H9 (cell line): ENCODE data around the gene SORCS2. TPM values are rescaled to one million over a fixed set of nuclear protein-coding genes. Genes with fewer than 3 reads are reported as not detected.

ENCODE experiments used
- DNase-seq: peaks from one replicate; pipeline ENCODE4 v3.0.0-alpha.2; 2017
- H2AFZ ChIP-seq: one replicate; pipeline ENCODE4 v1.6.1; 2013; ENCODE audit warnings: mild to moderate bottlenecking, low read length, control low read depth, moderate library complexity
- H2AK5ac ChIP-seq: 2 replicates; pipeline ENCODE4 v1.6.1; 2013; ENCODE audit warnings: low read length, control low read depth, mixed read lengths; ENCODE audit not compliant: insufficient read length
- H2BK120ac ChIP-seq: one replicate; pipeline ENCODE4 v1.6.1; 2013; ENCODE audit warnings: low read depth, mild to moderate bottlenecking, low read length, control low read depth, inconsistent platforms; ENCODE audit not compliant: poor library complexity, severe bottlenecking
- H2BK12ac ChIP-seq: 2 replicates; pipeline ENCODE4 v1.6.1; 2013; ENCODE audit warnings: low read length, control low read depth, mixed read lengths, low read depth; ENCODE audit not compliant: insufficient read length
- H2BK15ac ChIP-seq: 2 replicates; pipeline ENCODE4 v1.6.1; 2013; ENCODE audit warnings: low read depth, low read length, control low read depth
- H2BK20ac ChIP-seq: one replicate; pipeline ENCODE4 v1.6.1; 2013; ENCODE audit warnings: low read depth, mild to moderate bottlenecking, low read length, control low read depth, inconsistent platforms; ENCODE audit not compliant: poor library complexity, severe bottlenecking
- H2BK5ac ChIP-seq: 2 replicates; pipeline ENCODE4 v1.6.1; 2013; ENCODE audit warnings: low read length, control low read depth, mixed read lengths; ENCODE audit not compliant: insufficient read length
- H3K14ac ChIP-seq: 2 replicates; pipeline ENCODE4 v1.6.1; 2013; ENCODE audit warnings: low read length, control low read depth; ENCODE audit not compliant: insufficient read depth
- H3K18ac ChIP-seq: 2 replicates; pipeline ENCODE4 v1.6.1; 2013; ENCODE audit warnings: low read depth, mild to moderate bottlenecking, mixed read lengths, low read length, control low read depth; ENCODE audit not compliant: insufficient read length
- H3K23ac ChIP-seq: 2 replicates; pipeline ENCODE4 v1.6.1; 2013; ENCODE audit warnings: low read length, control low read depth, mixed read lengths, low read depth; ENCODE audit not compliant: insufficient read length
- H3K23me2 ChIP-seq: 2 replicates; pipeline ENCODE4 v1.6.1; 2013; ENCODE audit warnings: low read depth, mild to moderate bottlenecking, mixed read lengths, low read length, control low read depth; ENCODE audit not compliant: insufficient read length, poor library complexity, severe bottlenecking
- H3K27ac ChIP-seq: 2 replicates; pipeline ENCODE4 v1.5.1; 2013; ENCODE audit warnings: low read length, control low read depth, mixed read lengths, low read depth; ENCODE audit not compliant: insufficient read length
- H3K27me3 ChIP-seq: 2 replicates; pipeline ENCODE4 v1.6.1; 2013; ENCODE audit warnings: low read length, control low read depth, inconsistent platforms; ENCODE audit not compliant: insufficient read depth
- H3K4ac ChIP-seq: 2 replicates; pipeline ENCODE4 v1.6.1; 2013; ENCODE audit warnings: low read depth, mild to moderate bottlenecking, control low read depth, inconsistent platforms, low read length, moderate library complexity
- H3K4me1 ChIP-seq: 2 replicates; pipeline ENCODE4 v1.6.1; 2013; ENCODE audit warnings: low read length, control low read depth, inconsistent platforms; ENCODE audit not compliant: insufficient read depth
- H3K4me2 ChIP-seq: 2 replicates; pipeline ENCODE4 v1.6.1; 2013; ENCODE audit warnings: low read length, control low read depth, mixed read lengths; ENCODE audit not compliant: insufficient read length, insufficient read depth
- H3K56ac ChIP-seq: 2 replicates; pipeline ENCODE4 v1.6.1; 2013; ENCODE audit warnings: low read depth, mild to moderate bottlenecking, mixed read lengths, low read length, control low read depth; ENCODE audit not compliant: insufficient read length
- H3K79me1 ChIP-seq: 2 replicates; pipeline ENCODE4 v1.6.1; 2013; ENCODE audit warnings: low read depth, mild to moderate bottlenecking, moderate library complexity, low read length, control low read depth, inconsistent platforms; ENCODE audit not compliant: insufficient read depth, poor library complexity, severe bottlenecking
- H3K79me2 ChIP-seq: 2 replicates; pipeline ENCODE4 v1.6.1; 2013; ENCODE audit warnings: low read length, control low read depth, inconsistent platforms; ENCODE audit not compliant: insufficient read depth
- H3K9ac ChIP-seq: 2 replicates; pipeline ENCODE4 v1.6.1; 2013; ENCODE audit warnings: low read length, control low read depth, mixed read lengths; ENCODE audit not compliant: insufficient read length; ENCODE audit errors: extremely low read depth
- H3K9me3 ChIP-seq: one replicate; pipeline ENCODE4 v1.6.1; 2013; ENCODE audit warnings: low read depth, low read length, inconsistent platforms; ENCODE audit not compliant: control insufficient read depth
- H3T11ph ChIP-seq: one replicate; pipeline ENCODE4 v1.6.1; 2013; ENCODE audit warnings: mild to moderate bottlenecking, low read length, control low read depth, inconsistent platforms
- H4K20me1 ChIP-seq: one replicate; pipeline ENCODE4 v1.6.1; 2013; ENCODE audit not compliant: control insufficient read depth, insufficient read length, insufficient read depth
- H4K5ac ChIP-seq: 2 replicates; pipeline ENCODE4 v1.6.1; 2013; ENCODE audit warnings: low read depth, mild to moderate bottlenecking, mixed read lengths, low read length, control low read depth; ENCODE audit not compliant: insufficient read length
- H4K8ac ChIP-seq: replicated peaks from 2 replicates; pipeline ENCODE4 v1.6.1; 2013; ENCODE audit warnings: low read length, control low read depth, mixed read lengths, low read depth; ENCODE audit not compliant: insufficient read length
- H4K91ac ChIP-seq: 2 replicates; pipeline ENCODE4 v1.6.1; 2013; ENCODE audit warnings: low read depth, mild to moderate bottlenecking, moderate library complexity, mixed read lengths, low read length, control low read depth; ENCODE audit not compliant: insufficient read length
- H3K27ac Mint-ChIP-seq, 3 experiments: 2 replicates in 2 of 3; 3 replicates in 1 of 3; pipeline ENCODE4 v1.8.0; 2020 to 2021; ENCODE audit warnings: mixed read lengths in 3 of 3, mild to moderate bottlenecking in 1 of 3, moderate library complexity in 1 of 3
- H3K27me3 Mint-ChIP-seq: 2 replicates; pipeline ENCODE4 v1.8.0; 2021; ENCODE audit warnings: low read depth, mild to moderate bottlenecking, moderate library complexity, mixed read lengths
- H3K36me3 Mint-ChIP-seq, 3 experiments: 2 replicates in 2 of 3; 3 replicates in 1 of 3; pipeline ENCODE4 v1.8.0; 2020 to 2021; ENCODE audit warnings: low read depth in 3 of 3, mixed read lengths in 3 of 3; ENCODE audit not compliant: insufficient read depth in 1 of 3
- H3K4me1 Mint-ChIP-seq, 2 experiments: 2 replicates each; pipeline ENCODE4 v1.8.0; 2020; ENCODE audit warnings: mixed read lengths in 2 of 2
- H3K4me3 Mint-ChIP-seq, 2 experiments: 2 replicates in 1 of 2; 3 replicates in 1 of 2; pipeline ENCODE4 v1.8.0; 2020 to 2021; ENCODE audit warnings: mild to moderate bottlenecking in 2 of 2, mixed read lengths in 2 of 2, moderate library complexity in 1 of 2
- H3K9me3 Mint-ChIP-seq, 2 experiments: 2 replicates in 1 of 2; 3 replicates in 1 of 2; pipeline ENCODE4 v1.8.0; 2020; ENCODE audit warnings: mild to moderate bottlenecking in 2 of 2, mixed read lengths in 2 of 2, moderate library complexity in 1 of 2
- WGBS: extraction: QIAGEN DNeasy Blood & Tissue Kit; methylation state at CpG from one replicate; pipeline ENCODE4 v1.1.7; 2013; ENCODE audit warnings: missing lambda C conversion rate, low lambda C conversion rate, mixed read lengths; ENCODE audit not compliant: insufficient read length; ENCODE audit errors: extremely low coverage; 5-methylcytosine and 5-hydroxymethylcytosine counted together
- total RNA-seq: library from RNA; stranded (reverse); gene quantifications from 2 replicates; pipeline ENCODE4 v1.2.1, GENCODE V29; 2021
- TF ChIP-seq, protein P1 (sequence below): fragments of 200-600 bp; sonication (generic); conservative IDR thresholded peaks from 3 replicates; pipeline ENCODE4 v1.8.0; 2021; ENCODE audit warnings: antibody characterized with exemption, mild to moderate bottlenecking

Gene SORCS2
- total RNA-seq, 1 experiment from 2014 or later: 0.57 TPM

DNA sequence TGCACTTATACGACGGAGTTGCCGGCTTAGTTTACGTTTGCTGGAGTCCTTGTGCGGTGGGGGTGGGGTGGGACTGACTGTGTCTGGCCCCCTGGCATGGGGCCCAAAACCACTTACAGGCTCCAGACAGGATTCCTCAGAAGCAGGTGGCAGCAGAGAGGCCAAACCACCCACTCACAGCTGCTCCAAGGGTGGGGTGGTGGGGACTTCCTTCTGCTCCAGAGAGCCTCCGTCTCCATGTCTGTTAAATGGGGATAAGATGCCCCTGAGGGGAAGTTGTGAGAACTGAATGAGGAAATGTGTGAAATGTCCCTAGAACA is 205.7 kb downstream of the SORCS2 start:
- no peaks in the 10 kb centered on the region for H3K4me1 ChIP-seq
- Mint-ChIP-seq H3K4me3 (no peak overlapping the region), H3K27ac (no peak overlapping the region), H3K9me3 (no peaks in the 10 kb centered on the region; a peak in 2 of 5 replicates), H3K4me1 (peaks cover 2 to 9% of the 10 kb centered on the region in 2 experiments; a peak in 3 of 4 replicates), H3K27me3 (peaks cover 39% of the 10 kb centered on the region), H3K36me3 (no peaks in the 10 kb centered on the region)
- no peaks in the 10 kb centered on the region for H3K23me2 ChIP-seq
- no peak overlapping the region for H2BK12ac ChIP-seq
- no peak overlapping the region for H2AFZ ChIP-seq
- H2BK15ac ChIP-seq: no peak overlapping the region; the same call in 1 of the 2 replicates
- H4K8ac ChIP-seq: no peak overlapping the region
- no peak overlapping the region for H3K27ac ChIP-seq
- no peaks in the 10 kb centered on the region for H3K9me3 ChIP-seq
- no peak overlapping the region for H3K18ac ChIP-seq
- H3K9ac ChIP-seq: no peak overlapping the region
- H2BK5ac ChIP-seq: no peak overlapping the region
- TF ChIP-seq, protein P1, sequence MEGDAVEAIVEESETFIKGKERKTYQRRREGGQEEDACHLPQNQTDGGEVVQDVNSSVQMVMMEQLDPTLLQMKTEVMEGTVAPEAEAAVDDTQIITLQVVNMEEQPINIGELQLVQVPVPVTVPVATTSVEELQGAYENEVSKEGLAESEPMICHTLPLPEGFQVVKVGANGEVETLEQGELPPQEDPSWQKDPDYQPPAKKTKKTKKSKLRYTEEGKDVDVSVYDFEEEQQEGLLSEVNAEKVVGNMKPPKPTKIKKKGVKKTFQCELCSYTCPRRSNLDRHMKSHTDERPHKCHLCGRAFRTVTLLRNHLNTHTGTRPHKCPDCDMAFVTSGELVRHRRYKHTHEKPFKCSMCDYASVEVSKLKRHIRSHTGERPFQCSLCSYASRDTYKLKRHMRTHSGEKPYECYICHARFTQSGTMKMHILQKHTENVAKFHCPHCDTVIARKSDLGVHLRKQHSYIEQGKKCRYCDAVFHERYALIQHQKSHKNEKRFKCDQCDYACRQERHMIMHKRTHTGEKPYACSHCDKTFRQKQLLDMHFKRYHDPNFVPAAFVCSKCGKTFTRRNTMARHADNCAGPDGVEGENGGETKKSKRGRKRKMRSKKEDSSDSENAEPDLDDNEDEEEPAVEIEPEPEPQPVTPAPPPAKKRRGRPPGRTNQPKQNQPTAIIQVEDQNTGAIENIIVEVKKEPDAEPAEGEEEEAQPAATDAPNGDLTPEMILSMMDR: no peak
- H3T11ph ChIP-seq: no peak overlapping the region
- no peaks in the 10 kb centered on the region for H3K79me1 ChIP-seq
- no peak overlapping the region for H3K14ac ChIP-seq
- DNase-seq: no peak
- H2BK20ac ChIP-seq: no peak overlapping the region
- H2BK120ac ChIP-seq: no peak overlapping the region
- H3K79me2 ChIP-seq: no peaks in the 10 kb centered on the region
- no peak overlapping the region for H3K4ac ChIP-seq
- no peak overlapping the region for H3K23ac ChIP-seq
- no peaks in the 10 kb centered on the region; the same call in 1 of the 2 replicates for H3K27me3 ChIP-seq
- no peak overlapping the region for H4K91ac ChIP-seq
- no peak overlapping the region for H3K4me2 ChIP-seq
- no peak overlapping the region for H3K56ac ChIP-seq
- no CpG with 5 or more reads among the region's 6 CpGs for WGBS
- no peak overlapping the region for H4K5ac ChIP-seq
- H4K20me1 ChIP-seq: no peaks in the 10 kb centered on the region
- no peak overlapping the region for H2AK5ac ChIP-seq
